T-helper 1 cell treated with Interleukin-12 subunit alpha and Interleukin-12 subunit beta and Interleukin-4 antibody, amounts not matched to agents 30 ng/mL and 1 ng/mL, for 36 hours (primary cell): ENCODE data around the gene TMEM109. TPM values are rescaled to one million over a fixed set of nuclear protein-coding genes. Genes with fewer than 3 reads are reported as not detected.

Experiments
- intact Hi-C: fragments of 100-400 bp; cut with micrococcal nuclease; formaldehyde crosslinking; loops from one replicate; pipeline ENCODE4 v1.15.1; 2024
- total RNA-seq: library from RNA; stranded (reverse); gene quantifications from 2 replicates; pipeline ENCODE4 v1.2.3, GENCODE V29; 2022

TMEM109 gene
- total RNA-seq, 1 donor from 2014 or later, result 103 TPM

DNA sequence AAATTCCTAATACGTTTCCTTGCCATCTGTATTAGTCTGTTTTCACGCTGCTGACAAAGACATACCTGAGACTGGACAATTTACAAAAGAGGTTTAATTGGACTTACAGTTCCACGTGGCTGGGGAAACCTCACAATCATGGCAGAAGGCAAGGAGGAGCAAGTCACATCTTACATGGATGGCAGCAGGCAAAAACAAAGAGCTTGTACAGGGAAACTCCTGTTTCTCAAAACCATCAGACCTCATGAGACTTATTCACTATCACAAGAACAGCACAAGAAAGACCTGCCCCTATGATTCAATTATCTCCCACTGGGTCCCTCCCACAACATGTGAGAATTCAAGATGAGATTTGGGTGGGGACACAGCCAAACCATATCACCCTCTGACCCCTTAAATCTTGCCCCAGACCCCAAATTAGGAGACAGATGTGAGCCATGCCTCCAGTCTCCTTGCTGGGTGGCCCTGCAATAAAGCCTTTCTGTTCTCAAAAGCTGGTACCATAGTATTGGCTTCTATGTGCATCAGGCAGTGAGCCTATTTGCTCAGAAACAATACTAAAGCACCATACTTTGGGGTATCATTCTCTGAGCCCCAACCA lies 4.2 kb upstream of the TMEM109 start:
- intact Hi-C loops, result loop anchor here (5.0 to 10.0 kb wide), 4 partner anchors 885 to 1765 kb away; partner anchors contain the start of genes FAM111A, FEN1, OSBP and PATL1

- intact Hi-C loops, result loop anchor here (5.0 to 10.0 kb wide), 3 partner anchors 1243 to 1765 kb away; partner anchors contain the start of genes FAM111A, OSBP and PATL1
Measured at GRCh38 chr11:60910281-60910687, 3.7 kb upstream of the TMEM109 start.

GRCh38 chr11:60910711-60911380 lies 3.1 kb upstream of the TMEM109 start:
- intact Hi-C loops, result loop anchor here (5.0 to 10.0 kb wide), 3 partner anchors 1244 to 1766 kb away; partner anchors contain the start of genes FAM111A, OSBP and PATL1

GRCh38 chr11:60912223-60912850 lies 1.6 kb upstream of the TMEM109 start:
- intact Hi-C loops, result loop anchor here (5.0 to 10.0 kb wide), 3 partner anchors 1245 to 1768 kb away; partner anchors contain the start of genes FAM111A, OSBP and PATL1

DNA sequence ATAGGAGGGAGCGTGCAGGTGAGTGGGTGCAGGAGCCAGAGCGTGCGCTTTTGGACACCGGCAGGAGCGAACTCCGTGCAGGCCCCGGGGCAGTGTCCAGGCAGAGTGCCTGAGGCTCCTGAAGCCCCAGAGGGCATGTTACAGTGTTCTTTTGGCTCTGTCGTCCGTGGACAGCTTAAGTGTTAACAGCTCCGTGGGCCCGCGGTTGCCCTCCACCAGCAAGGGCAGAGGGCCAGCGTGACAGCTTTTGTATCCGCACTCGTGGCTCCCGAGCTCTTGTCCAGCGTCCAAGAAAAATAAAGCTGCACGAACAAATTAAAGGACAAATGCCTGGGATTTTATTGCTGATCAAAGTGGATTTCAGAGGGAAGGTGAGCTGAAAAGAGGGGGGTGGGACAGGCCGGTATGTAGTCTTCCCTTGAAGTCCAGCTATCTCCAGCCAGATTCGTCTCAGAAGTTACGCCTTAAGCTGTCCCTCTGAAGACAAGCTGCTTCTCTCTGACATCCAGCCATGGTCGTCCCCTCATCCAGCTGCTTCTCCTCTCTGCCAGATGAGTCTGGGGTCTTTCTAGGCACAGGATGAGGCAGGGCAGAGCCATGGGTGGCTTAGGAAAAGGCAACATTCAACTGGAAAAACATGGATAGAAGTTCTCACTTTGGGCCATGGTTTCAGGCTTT lies 968 bp upstream of the TMEM109 start:
- intact Hi-C loops, result loop anchor here (1.0 to 10.0 kb wide), 4 partner anchors 71 to 1768 kb away; partner anchors contain the start of genes CCDC86, FAM111A, OSBP and PATL1

GRCh38 chr11:60914633-60915247 lies 782 bp downstream of the TMEM109 start:
- intact Hi-C loops, result loop anchor here (1.0 to 10.0 kb wide), 18 partner anchors 8 to 1770 kb away; partner anchors contain the start of genes CD6, DDB1, FAM111A and FTH1

GRCh38 chr11:60915248-60915914 lies 1.4 kb downstream of the TMEM109 start:
- intact Hi-C loops, result loop anchor here (1.0 to 10.0 kb wide), 16 partner anchors 9 to 1771 kb away; partner anchors contain the start of genes CD6, DDB1, FAM111A and FTH1

DNA sequence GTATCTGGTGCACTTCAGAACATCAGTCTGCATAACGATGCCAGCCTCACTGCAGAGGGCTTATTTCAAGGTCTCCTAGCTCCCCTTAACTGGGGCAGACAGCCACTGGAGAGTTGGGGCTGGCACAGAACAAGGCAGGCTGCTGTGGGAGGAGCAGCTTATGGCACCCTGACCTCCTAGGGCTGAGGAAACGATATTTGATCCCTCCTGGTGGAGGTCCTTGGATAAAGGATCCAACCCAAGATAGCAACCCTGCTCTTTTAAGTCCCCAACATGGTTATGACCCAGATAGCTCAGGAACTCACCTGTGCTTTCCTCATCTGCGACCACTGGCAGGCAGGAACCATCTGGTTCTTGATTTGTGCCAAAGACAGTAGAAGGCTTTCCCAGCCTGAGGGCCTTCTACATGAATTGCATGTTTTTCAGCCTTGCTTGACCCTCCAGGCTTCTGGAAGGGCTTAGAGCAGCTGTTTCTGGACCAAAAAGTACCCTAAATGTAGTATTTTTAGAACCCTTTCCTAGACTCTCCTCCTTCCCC lies 2.8 kb downstream of the TMEM109 start:
- intact Hi-C loops, result loop anchor here (5.0 to 10.0 kb wide), 3 partner anchors 1051 to 1772 kb away; partner anchors contain the start of genes FAM111A, FTH1 and OSBP

DNA sequence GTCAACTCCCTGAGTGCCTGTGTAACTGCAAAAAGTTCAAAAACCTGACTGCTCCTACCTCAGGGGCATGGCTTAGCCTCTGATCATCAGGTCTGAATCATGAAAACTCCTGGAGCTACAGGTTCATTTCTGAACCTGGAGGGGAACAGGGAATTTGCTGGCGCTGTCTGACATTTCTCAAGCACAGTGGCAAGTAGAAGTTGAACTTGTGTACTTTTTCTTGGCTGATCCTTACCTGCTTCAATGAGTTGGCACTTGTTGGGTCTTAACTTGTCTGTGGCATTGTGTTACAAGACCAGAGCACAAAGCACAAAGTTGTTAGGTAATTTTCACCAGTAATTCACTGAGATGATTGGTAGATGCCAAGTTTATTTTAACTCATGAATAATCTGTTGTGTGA lies 3.3 kb downstream of the TMEM109 start:
- intact Hi-C loops, result loop anchor here (5.0 to 10.0 kb wide), 3 partner anchors 1050 to 1772 kb away; partner anchors contain the start of genes FAM111A, FTH1 and OSBP

DNA sequence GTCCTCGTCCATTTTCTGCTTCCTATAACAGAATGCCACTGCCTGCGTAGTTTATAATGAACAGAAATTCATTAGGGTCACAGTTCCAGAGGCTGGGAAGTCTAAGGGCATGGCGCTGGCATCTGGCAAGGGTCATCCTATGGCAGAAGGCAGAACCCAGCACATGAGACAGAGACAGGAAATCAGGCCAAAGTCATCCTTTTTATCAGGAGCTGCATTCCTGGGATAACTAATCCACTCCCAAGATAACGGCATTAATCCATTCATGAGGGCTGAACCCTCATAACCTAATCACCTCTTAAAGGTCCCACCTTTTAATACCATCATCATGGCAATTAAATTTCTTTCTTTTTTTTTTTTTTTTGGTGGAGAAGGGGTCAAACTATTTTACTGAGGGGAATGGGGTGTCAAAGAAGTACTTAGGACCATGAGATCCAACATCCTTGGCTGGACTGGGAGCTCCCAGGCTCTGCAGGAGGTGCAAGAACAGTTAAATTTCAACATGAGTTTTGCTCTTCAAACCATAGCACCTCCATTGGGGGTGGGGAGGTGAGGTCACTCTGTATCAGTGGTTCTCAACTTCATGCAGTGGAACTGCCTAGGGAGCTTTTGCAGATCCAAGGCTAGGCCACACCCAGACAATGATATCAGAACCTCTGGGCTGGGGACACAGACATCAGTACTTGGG lies 4.4 kb downstream of the TMEM109 start:
- intact Hi-C loops, result loop anchor here (5.0 to 10.0 kb wide), 3 partner anchors 1049 to 1774 kb away; partner anchors contain the start of genes FAM111A, FTH1 and OSBP

GRCh38 chr11:60918939-60919265 lies 4.9 kb downstream of the TMEM109 start:
- intact Hi-C loops, result loop anchor here (5.0 to 10.0 kb wide), 3 partner anchors 1048 to 1774 kb away; partner anchors contain the start of genes FAM111A, FTH1 and OSBP

- intact Hi-C loops, result loop anchor here (5.0 to 10.0 kb wide), 3 partner anchors 1048 to 1775 kb away; partner anchors contain the start of genes FAM111A, FTH1 and OSBP
Measured at GRCh38 chr11:60919320-60919719, 5.4 kb downstream of the TMEM109 start.

DNA sequence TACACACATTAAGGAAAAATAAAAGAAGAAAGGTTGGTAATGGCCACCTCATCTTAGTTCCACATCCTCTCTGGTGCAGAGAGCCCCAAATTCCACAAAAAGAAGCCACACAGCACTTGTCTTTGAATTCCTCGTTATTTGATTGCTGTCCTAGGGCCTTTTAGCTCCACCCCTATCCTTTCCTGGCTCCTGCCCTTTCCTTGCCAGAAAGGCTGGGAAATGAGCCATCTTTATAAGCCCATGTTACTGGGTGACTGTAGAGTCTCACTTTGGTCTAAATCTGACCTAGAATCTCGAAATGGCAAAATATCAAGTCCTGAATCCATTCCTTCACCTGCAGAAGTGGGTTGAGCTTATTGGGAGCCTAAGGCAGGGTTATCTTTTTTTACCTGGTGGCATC lies 6.0 kb downstream of the TMEM109 start:
- intact Hi-C loops, result loop anchor here (5.0 to 10.0 kb wide), 3 partner anchors 1047 to 1775 kb away; partner anchors contain the start of genes FAM111A, FTH1 and OSBP

GRCh38 chr11:60921259-60921658 lies 7.3 kb downstream of the TMEM109 start:
- intact Hi-C loops, result no loop called here

- intact Hi-C loops, result no loop called here
Measured at GRCh38 chr11:60921777-60922335, 7.9 kb downstream of the TMEM109 start.

GRCh38 chr11:60922906-60923305 lies 8.9 kb downstream of the TMEM109 start:
- intact Hi-C loops, result no loop called here

- intact Hi-C loops, result no loop called here
Measured at GRCh38 chr11:60923326-60923725, 9.4 kb downstream of the TMEM109 start.

DNA sequence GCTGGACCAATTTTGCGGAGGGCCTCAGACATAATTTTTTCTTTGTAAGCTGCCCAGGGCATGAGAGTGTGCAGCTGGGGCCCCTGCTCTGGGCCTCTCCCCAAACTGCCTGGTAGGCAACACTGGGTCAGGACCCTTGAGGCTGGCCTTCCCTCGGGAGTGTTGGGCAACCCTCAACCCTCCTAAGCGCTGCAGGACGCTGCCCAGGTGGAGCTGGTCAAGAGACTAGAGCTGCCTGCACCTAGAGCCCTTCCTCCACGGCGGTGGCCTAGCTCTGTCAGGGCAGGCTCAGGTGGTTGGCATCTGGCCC lies 9.8 kb downstream of the TMEM109 start:
- intact Hi-C loops, result loop anchor here (1.0 kb wide), 1 partner anchor 8 kb away; no protein-coding TSS in a partner anchor
